BLaER1 (cell line): ENCODE measurements around the gene LAT.
"Not testable (repeated sequence)": the region's sequence is repeated elsewhere in the genome, so short reads cannot be mapped to it uniquely, and the experiment has no call there.

ENCODE experiments used
- H3K27ac ChIP-seq: shearing (Covaris generic); formaldehyde crosslinking; 2 replicates; pipeline ENCODE4 v1.8.1; 2022
- H3K27me3 ChIP-seq: shearing (Covaris generic); formaldehyde crosslinking; 2 replicates; pipeline ENCODE4 v1.8.1; 2022
- H3K36me3 ChIP-seq: shearing (Covaris generic); formaldehyde crosslinking; 2 replicates; pipeline ENCODE4 v1.8.1; 2022
- H3K4me1 ChIP-seq: shearing (Covaris generic); formaldehyde crosslinking; 2 replicates; pipeline ENCODE4 v1.8.1; 2022
- H3K4me2 ChIP-seq: shearing (Covaris generic); formaldehyde crosslinking; 2 replicates; pipeline ENCODE4 v1.8.1; 2022
- H3K4me3 ChIP-seq: shearing (Covaris generic); formaldehyde crosslinking; 2 replicates; pipeline ENCODE4 v1.8.1; 2022
- H3K9ac ChIP-seq: shearing (Covaris generic); formaldehyde crosslinking; 2 replicates; pipeline ENCODE4 v1.8.1; 2022
- H3K9me3 ChIP-seq: shearing (Covaris generic); formaldehyde crosslinking; 2 replicates; pipeline ENCODE4 v1.8.1; 2022
- H4K20me1 ChIP-seq: shearing (Covaris generic); formaldehyde crosslinking; 2 replicates; pipeline ENCODE4 v1.8.1; 2022
- Cebpa-rat ChIP-seq: shearing (Covaris generic); IDR thresholded peaks from 2 replicates; pipeline ENCODE4 v1.8.1; 2022

The LAT gene

GRCh38 chr16:28984619-28985135 lies at the start of gene LAT:
Gene LAT (plus strand): TSS chr16:28985052. CDS start chr16:28985418, 366 bp downstream.
- Histone ChIP-seq H3K9me3 (peaks cover 11% of the 10 kb centered on the region), H3K27ac (peak within 1 kb of the TSS; percentile 63), H3K4me2 (peak within 1 kb of the TSS; percentile 97), H4K20me1 (no peaks in the 10 kb centered on the region), H3K27me3 (no peaks in the 10 kb centered on the region), H3K4me1 (peaks cover 63% of the 10 kb centered on the region), H3K4me3 (peak within 1 kb of the TSS; percentile 60), H3K9ac (peak within 1 kb of the TSS; percentile 57), H3K36me3 (peaks cover 62% of the 10 kb centered on the region)
- TF ChIP-seq Cebpa-rat: no peak

GRCh38 chr16:28935346-28935745 lies 49.5 kb upstream of the LAT start:
- peaks cover 74% of the 10 kb centered on the region for H3K36me3 ChIP-seq
- H3K4me2 ChIP-seq: peak overlapping the region; percentile 99
- H3K4me3 ChIP-seq: no peak overlapping the region
- no peaks in the 10 kb centered on the region for H3K27me3 ChIP-seq
- peaks cover 50% of the 10 kb centered on the region for H4K20me1 ChIP-seq
- H3K9me3 ChIP-seq: no peaks in the 10 kb centered on the region
- TF ChIP-seq Cebpa-rat: no peak
- H3K27ac ChIP-seq: no peak overlapping the region
- H3K4me1 ChIP-seq: peaks cover 55% of the 10 kb centered on the region
- no peak overlapping the region for H3K9ac ChIP-seq

GRCh38 chr16:28935924-28936783 lies 48.7 kb upstream of the LAT start:
- no peak for TF ChIP-seq Cebpa-rat
- H3K4me1 ChIP-seq: peaks cover 47% of the 10 kb centered on the region
- H3K27me3 ChIP-seq: no peaks in the 10 kb centered on the region
- peaks cover 75% of the 10 kb centered on the region for H3K36me3 ChIP-seq
- H3K4me2 ChIP-seq: peak overlapping the region; percentile 99
- peak overlapping the region; percentile 35; the same call in 1 of the 2 replicates for H3K27ac ChIP-seq
- H3K9me3 ChIP-seq: no peaks in the 10 kb centered on the region
- H3K4me3 ChIP-seq: no peak overlapping the region
- H4K20me1 ChIP-seq: peaks cover 50% of the 10 kb centered on the region
- H3K9ac ChIP-seq: peak overlapping the region; percentile 29; the same call in 1 of the 2 replicates

- Histone ChIP-seq H4K20me1 (peaks cover 50% of the 10 kb centered on the region), H3K27ac (no peak overlapping the region), H3K9me3 (no peaks in the 10 kb centered on the region), H3K4me2 (no peak overlapping the region), H3K27me3 (no peaks in the 10 kb centered on the region), H3K4me1 (peaks cover 42% of the 10 kb centered on the region), H3K36me3 (peaks cover 75% of the 10 kb centered on the region), H3K9ac (no peak overlapping the region), H3K4me3 (no peak overlapping the region)
- TF ChIP-seq Cebpa-rat: no peak
Measured at GRCh38 chr16:28936784-28937155, 48.1 kb upstream of the LAT start.

GRCh38 chr16:28937222-28937876 lies 47.5 kb upstream of the LAT start:
- Histone ChIP-seq H3K4me3 (no peak overlapping the region), H3K36me3 (peaks cover 75% of the 10 kb centered on the region), H3K4me1 (peaks cover 42% of the 10 kb centered on the region), H3K4me2 (no peak overlapping the region), H3K9ac (no peak overlapping the region), H3K27me3 (no peaks in the 10 kb centered on the region), H4K20me1 (peaks cover 50% of the 10 kb centered on the region), H3K9me3 (no peaks in the 10 kb centered on the region), H3K27ac (no peak overlapping the region)
- no peak for TF ChIP-seq Cebpa-rat

- TF ChIP-seq Cebpa-rat: no peak
- Histone ChIP-seq H3K36me3 (peaks cover 67% of the 10 kb centered on the region), H4K20me1 (peaks cover 50% of the 10 kb centered on the region), H3K4me1 (peaks cover 42% of the 10 kb centered on the region), H3K27me3 (no peaks in the 10 kb centered on the region), H3K9me3 (no peaks in the 10 kb centered on the region), H3K9ac (no peak overlapping the region), H3K4me2 (no peak overlapping the region), H3K27ac (no peak overlapping the region), H3K4me3 (no peak overlapping the region)
Measured at GRCh38 chr16:28938721-28939120, 46.1 kb upstream of the LAT start.

GRCh38 chr16:28939825-28940224 lies 45.0 kb upstream of the LAT start:
- Histone ChIP-seq H3K36me3 (peaks cover 57% of the 10 kb centered on the region), H4K20me1 (peaks cover 45% of the 10 kb centered on the region), H3K4me1 (peaks cover 42% of the 10 kb centered on the region)
- H3K27me3 ChIP-seq, H3K9me3 ChIP-seq, H3K27ac ChIP-seq, H3K9ac ChIP-seq, H3K4me2 ChIP-seq, H3K4me3 ChIP-seq: not testable (repeated sequence)

- no peak for TF ChIP-seq Cebpa-rat
- Histone ChIP-seq H3K27me3 (no peaks in the 10 kb centered on the region), H3K4me1 (peaks cover 31% of the 10 kb centered on the region), H3K9me3 (no peaks in the 10 kb centered on the region), H3K4me2 (peak overlapping the region; percentile 50), H3K36me3 (peaks cover 22% of the 10 kb centered on the region), H4K20me1 (peaks cover 15% of the 10 kb centered on the region; the same call in 1 of the 2 replicates), H3K9ac (0 out of 2 replicates have a peak overlapping the region, but pooled peaks have one; percentile 7), H3K27ac (0 out of 2 replicates have a peak overlapping the region, but pooled peaks have one; percentile 51), H3K4me3 (no peak overlapping the region)
Measured at GRCh38 chr16:28943281-28943680, 41.6 kb upstream of the LAT start.

- H3K27me3 ChIP-seq: no peaks in the 10 kb centered on the region
- no peak for TF ChIP-seq Cebpa-rat
- peaks cover 6% of the 10 kb centered on the region; the same call in 1 of the 2 replicates for H4K20me1 ChIP-seq
- H3K4me1 ChIP-seq: peaks cover 38% of the 10 kb centered on the region
- no peaks in the 10 kb centered on the region for H3K36me3 ChIP-seq
- no peak overlapping the region for H3K27ac ChIP-seq
- H3K9ac ChIP-seq: no peak overlapping the region; the same call in 1 of the 2 replicates
- H3K4me3 ChIP-seq: no peak overlapping the region
- no peaks in the 10 kb centered on the region for H3K9me3 ChIP-seq
- no peak overlapping the region for H3K4me2 ChIP-seq
Measured at GRCh38 chr16:28946681-28947080, 38.2 kb upstream of the LAT start.
